Measurements from ENCODE around the gene E2F8. TPM values are rescaled to one million over a fixed set of nuclear protein-coding genes. Genes with fewer than 3 reads are reported as not detected.

Gene E2F8
- total RNA-seq, 1 donor from 2014 or later, result not detected

- DNase-seq (ENCODE audit: low spot score), result no peak
Observed at GRCh38 chr11:19225123-19225522, 15.6 kb downstream of the E2F8 start.

GRCh38 chr11:19220903-19221724, 19.6 kb downstream of the E2F8 start:
- no peak for DNase-seq (ENCODE audit: low spot score)

- no peak for DNase-seq (ENCODE audit: low spot score)
Observed at GRCh38 chr11:19218786-19219460, 21.8 kb downstream of the E2F8 start.

- no peak for DNase-seq (ENCODE audit: low spot score)
Observed at GRCh38 chr11:19218216-19218615, 22.5 kb downstream of the E2F8 start.

GRCh38 chr11:19216709-19217374, 23.9 kb downstream of the E2F8 start:
- DNase-seq (ENCODE audit: low spot score), result no peak

- DNase-seq (ENCODE audit: low spot score), result no peak
Observed at GRCh38 chr11:19216021-19216420, 24.7 kb downstream of the E2F8 start.

GRCh38 chr11:19209617-19210370, 31.0 kb downstream of the E2F8 start:
- no peak for DNase-seq (ENCODE audit: low spot score)

- DNase-seq (ENCODE audit: low spot score), result no peak
Observed at GRCh38 chr11:19208959-19209546, 31.7 kb downstream of the E2F8 start.

GRCh38 chr11:19208181-19208580, 32.6 kb downstream of the E2F8 start:
- DNase-seq (ENCODE audit: low spot score), result no peak

- no peak for DNase-seq (ENCODE audit: low spot score)
Observed at GRCh38 chr11:19204836-19205235, 35.9 kb downstream of the E2F8 start.

- no peak for DNase-seq (ENCODE audit: low spot score)
Observed at GRCh38 chr11:19201737-19202605, 38.8 kb downstream of the E2F8 start, which contains the start of gene CSRP3. Gene CSRP3 (minus strand): TSS chr11:19201983. CDS start chr11:19192448, 9,535 bp downstream.

- DNase-seq (ENCODE audit: low spot score), result no peak
Observed at GRCh38 chr11:19200410-19201201, 40.1 kb downstream of the E2F8 start.

- no peak for DNase-seq (ENCODE audit: low spot score)
Observed at GRCh38 chr11:19199771-19200170, 41.0 kb downstream of the E2F8 start.

- DNase-seq (ENCODE audit: low spot score), result no peak
Observed at GRCh38 chr11:19199048-19199447, 41.7 kb downstream of the E2F8 start.

GRCh38 chr11:19196432-19196831, 44.3 kb downstream of the E2F8 start:
- no peak for DNase-seq (ENCODE audit: low spot score)

GRCh38 chr11:19194620-19195308, 46.0 kb downstream of the E2F8 start:
- no peak for DNase-seq (ENCODE audit: low spot score)

- DNase-seq (ENCODE audit: low spot score), result no peak
Observed at GRCh38 chr11:19193916-19194315, 46.8 kb downstream of the E2F8 start.

- no peak for DNase-seq (ENCODE audit: low spot score)
Observed at GRCh38 chr11:19191530-19192169, 49.1 kb downstream of the E2F8 start.

Measured in mesenteric fat pad (tissue), 1 donor.